Measurements from ENCODE around the gene GIPR.
"Not testable (repeated sequence)": the region's sequence is repeated elsewhere in the genome, so short reads cannot be mapped to it uniquely, and the experiment has no call there.

Gene GIPR

GRCh38 chr19:45667620-45668341, at the start of gene GIPR:
GIPR (plus strand) TSS chr19:45668221; CDS start chr19:45669521, 1,300 bp downstream.
- DNase-seq (ENCODE audit: low read depth in 2 of 2), result peak; percentile 38 to 53

GRCh38 chr19:45621389-45621788, 46.6 kb upstream of the GIPR start:
- DNase-seq (ENCODE audit: low read depth in 2 of 2), result no peak

GRCh38 chr19:45621976-45622503, 46.0 kb upstream of the GIPR start:
- no peak for DNase-seq (ENCODE audit: low read depth in 2 of 2)

GRCh38 chr19:45623984-45624383, 44.0 kb upstream of the GIPR start:
- DNase-seq (ENCODE audit: low read depth in 2 of 2), result no peak

GRCh38 chr19:45628219-45628618, 39.8 kb upstream of the GIPR start:
- not testable (repeated sequence) for DNase-seq (ENCODE audit: low read depth in 2 of 2)

- no peak for DNase-seq (ENCODE audit: low read depth in 2 of 2)
These were observed 38.3 kb upstream of the GIPR start for GRCh38 chr19:45629704-45630103.

- DNase-seq (ENCODE audit: low read depth in 2 of 2), result no peak
These were observed 37.6 kb upstream of the GIPR start for GRCh38 chr19:45630463-45630862.

- DNase-seq (ENCODE audit: low read depth in 2 of 2), result peak in 1 of 2 donors; percentile 14
These were observed 35.4 kb upstream of the GIPR start for GRCh38 chr19:45632468-45633196.

- DNase-seq (ENCODE audit: low read depth in 2 of 2), result no peak
These were observed 31.7 kb upstream of the GIPR start for GRCh38 chr19:45636275-45636674.

- DNase-seq (ENCODE audit: low read depth in 2 of 2), result no peak
These were observed 31.1 kb upstream of the GIPR start for GRCh38 chr19:45636902-45637301.

- no peak for DNase-seq (ENCODE audit: low read depth in 2 of 2)
These were observed 29.9 kb upstream of the GIPR start for GRCh38 chr19:45637890-45638667.

GRCh38 chr19:45638930-45639729, 28.9 kb upstream of the GIPR start, which contains the start of gene EML2:
EML2 (minus strand) TSS chr19:45639397; CDS start chr19:45639376, 21 bp downstream.
- DNase-seq (ENCODE audit: low read depth in 2 of 2), result peak; percentile 12 to 42

GRCh38 chr19:45640849-45641273, 27.2 kb upstream of the GIPR start:
- DNase-seq (ENCODE audit: low read depth in 2 of 2), result no peak

- peak; percentile 52 to 53 for DNase-seq (ENCODE audit: low read depth in 2 of 2)
These were observed 26.5 kb upstream of the GIPR start for GRCh38 chr19:45641274-45642105.

- peak; percentile 80 to 81 for DNase-seq (ENCODE audit: low read depth in 2 of 2)
These were observed 24.7 kb upstream of the GIPR start for GRCh38 chr19:45643024-45643926.

GRCh38 chr19:45643927-45644771, 23.9 kb upstream of the GIPR start:
- no peak for DNase-seq (ENCODE audit: low read depth in 2 of 2)

- DNase-seq (ENCODE audit: low read depth in 2 of 2), result peak in 1 of 2 donors; percentile 12
These were observed 22.9 kb upstream of the GIPR start for GRCh38 chr19:45645068-45645630.
